ENCODE data around the gene SEPTIN14.

The SEPTIN14 gene

DNA sequence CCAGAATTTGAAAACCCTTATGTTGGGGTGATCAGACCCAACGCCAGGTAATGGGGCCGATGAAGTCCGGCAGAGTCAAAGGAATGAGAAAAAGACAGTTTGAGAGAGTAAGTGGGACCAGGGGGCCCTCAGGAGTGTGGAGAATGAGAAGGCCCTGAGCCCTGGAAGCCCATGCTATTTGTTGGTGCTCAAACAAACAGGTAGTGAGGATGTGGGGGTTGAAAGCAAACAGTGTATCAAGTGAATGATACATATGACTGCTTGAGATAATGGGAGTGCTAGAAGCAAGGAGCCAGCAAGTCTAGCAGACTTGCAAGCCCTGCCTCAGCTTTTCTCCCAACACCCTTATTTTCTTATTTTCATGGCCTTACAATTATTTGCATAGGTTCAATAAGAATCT lies 11.2 kb upstream of the SEPTIN14 start:
- TF ChIP-seq ZBTB7A (IDR thresholded peaks at IDR 0.05; ENCODE audit: low read depth) (no peak), CEBPB (IDR thresholded peaks at IDR 0.05) (no peak), CREB1 (IDR thresholded peaks at IDR 0.05; ENCODE audit: low read depth) (no peak), TEAD4 (IDR thresholded peaks at IDR 0.05) (no peak), YY1 (IDR thresholded peaks at IDR 0.05; ENCODE audit: low read depth) (no peak), TAF1 (IDR thresholded peaks at IDR 0.05; ENCODE audit: low read depth) (no peak), NFIC (IDR thresholded peaks at IDR 0.05) (no peak), TCF12 (IDR thresholded peaks at IDR 0.05; ENCODE audit: low read depth) (no peak), RAD21 (IDR thresholded peaks at IDR 0.05; ENCODE audit: low read depth) (no peak), FOXM1 (IDR thresholded peaks at IDR 0.05; ENCODE audit: borderline replicate concordance, low read depth) (no peak), EGR1 (IDR thresholded peaks at IDR 0.05) (no peak), EP300 (IDR thresholded peaks at IDR 0.05; ENCODE audit: borderline replicate concordance) (no peak)
- TF ChIP-seq, protein P1, sequence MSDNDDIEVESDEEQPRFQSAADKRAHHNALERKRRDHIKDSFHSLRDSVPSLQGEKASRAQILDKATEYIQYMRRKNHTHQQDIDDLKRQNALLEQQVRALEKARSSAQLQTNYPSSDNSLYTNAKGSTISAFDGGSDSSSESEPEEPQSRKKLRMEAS (IDR thresholded peaks at IDR 0.05): no peak
- TF ChIP-seq, protein P2, sequence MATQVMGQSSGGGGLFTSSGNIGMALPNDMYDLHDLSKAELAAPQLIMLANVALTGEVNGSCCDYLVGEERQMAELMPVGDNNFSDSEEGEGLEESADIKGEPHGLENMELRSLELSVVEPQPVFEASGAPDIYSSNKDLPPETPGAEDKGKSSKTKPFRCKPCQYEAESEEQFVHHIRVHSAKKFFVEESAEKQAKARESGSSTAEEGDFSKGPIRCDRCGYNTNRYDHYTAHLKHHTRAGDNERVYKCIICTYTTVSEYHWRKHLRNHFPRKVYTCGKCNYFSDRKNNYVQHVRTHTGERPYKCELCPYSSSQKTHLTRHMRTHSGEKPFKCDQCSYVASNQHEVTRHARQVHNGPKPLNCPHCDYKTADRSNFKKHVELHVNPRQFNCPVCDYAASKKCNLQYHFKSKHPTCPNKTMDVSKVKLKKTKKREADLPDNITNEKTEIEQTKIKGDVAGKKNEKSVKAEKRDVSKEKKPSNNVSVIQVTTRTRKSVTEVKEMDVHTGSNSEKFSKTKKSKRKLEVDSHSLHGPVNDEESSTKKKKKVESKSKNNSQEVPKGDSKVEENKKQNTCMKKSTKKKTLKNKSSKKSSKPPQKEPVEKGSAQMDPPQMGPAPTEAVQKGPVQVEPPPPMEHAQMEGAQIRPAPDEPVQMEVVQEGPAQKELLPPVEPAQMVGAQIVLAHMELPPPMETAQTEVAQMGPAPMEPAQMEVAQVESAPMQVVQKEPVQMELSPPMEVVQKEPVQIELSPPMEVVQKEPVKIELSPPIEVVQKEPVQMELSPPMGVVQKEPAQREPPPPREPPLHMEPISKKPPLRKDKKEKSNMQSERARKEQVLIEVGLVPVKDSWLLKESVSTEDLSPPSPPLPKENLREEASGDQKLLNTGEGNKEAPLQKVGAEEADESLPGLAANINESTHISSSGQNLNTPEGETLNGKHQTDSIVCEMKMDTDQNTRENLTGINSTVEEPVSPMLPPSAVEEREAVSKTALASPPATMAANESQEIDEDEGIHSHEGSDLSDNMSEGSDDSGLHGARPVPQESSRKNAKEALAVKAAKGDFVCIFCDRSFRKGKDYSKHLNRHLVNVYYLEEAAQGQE (IDR thresholded peaks at IDR 0.05; ENCODE audit: low read depth): no peak
- TF ChIP-seq, protein P3, sequence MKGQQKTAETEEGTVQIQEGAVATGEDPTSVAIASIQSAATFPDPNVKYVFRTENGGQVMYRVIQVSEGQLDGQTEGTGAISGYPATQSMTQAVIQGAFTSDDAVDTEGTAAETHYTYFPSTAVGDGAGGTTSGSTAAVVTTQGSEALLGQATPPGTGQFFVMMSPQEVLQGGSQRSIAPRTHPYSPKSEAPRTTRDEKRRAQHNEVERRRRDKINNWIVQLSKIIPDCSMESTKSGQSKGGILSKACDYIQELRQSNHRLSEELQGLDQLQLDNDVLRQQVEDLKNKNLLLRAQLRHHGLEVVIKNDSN (IDR thresholded peaks at IDR 0.05): no peak

DNA sequence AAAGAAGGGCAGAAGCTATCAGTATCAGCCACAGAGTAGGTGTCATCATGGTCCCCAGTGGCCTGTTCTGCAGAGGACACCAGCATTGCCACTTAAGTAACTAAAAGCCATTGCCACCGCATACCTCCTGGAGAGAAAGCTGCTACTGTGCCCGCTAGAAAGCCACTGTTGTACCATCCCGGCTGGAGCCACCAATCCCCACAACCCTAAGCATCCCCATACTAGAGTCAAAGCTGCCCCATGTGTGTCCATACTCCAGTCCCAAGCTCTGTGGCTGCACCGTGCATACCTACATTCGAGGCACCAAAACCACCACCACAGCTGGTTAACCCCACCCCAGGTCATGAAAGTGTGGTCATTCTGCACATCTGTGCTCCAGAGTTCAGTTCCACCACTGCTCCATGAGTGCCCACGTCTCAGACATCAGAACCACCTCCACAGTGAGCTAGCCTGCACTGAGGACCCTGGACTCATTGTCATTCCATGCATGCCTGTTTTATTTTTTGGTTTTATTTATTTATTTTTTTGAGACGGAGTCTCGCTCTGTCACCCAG lies 9.5 kb upstream of the SEPTIN14 start:
- TF ChIP-seq NFIC (IDR thresholded peaks at IDR 0.05) (no peak), TCF12 (IDR thresholded peaks at IDR 0.05; ENCODE audit: low read depth) (no peak), YY1 (IDR thresholded peaks at IDR 0.05; ENCODE audit: low read depth) (no peak), EP300 (IDR thresholded peaks at IDR 0.05; ENCODE audit: borderline replicate concordance) (no peak), CREB1 (IDR thresholded peaks at IDR 0.05; ENCODE audit: low read depth) (no peak)
- TF ChIP-seq, protein P3 (IDR thresholded peaks at IDR 0.05): no peak
- TF ChIP-seq, protein P1 (IDR thresholded peaks at IDR 0.05): no peak
- TF ChIP-seq, protein P2 (IDR thresholded peaks at IDR 0.05; ENCODE audit: low read depth): no peak

DNA sequence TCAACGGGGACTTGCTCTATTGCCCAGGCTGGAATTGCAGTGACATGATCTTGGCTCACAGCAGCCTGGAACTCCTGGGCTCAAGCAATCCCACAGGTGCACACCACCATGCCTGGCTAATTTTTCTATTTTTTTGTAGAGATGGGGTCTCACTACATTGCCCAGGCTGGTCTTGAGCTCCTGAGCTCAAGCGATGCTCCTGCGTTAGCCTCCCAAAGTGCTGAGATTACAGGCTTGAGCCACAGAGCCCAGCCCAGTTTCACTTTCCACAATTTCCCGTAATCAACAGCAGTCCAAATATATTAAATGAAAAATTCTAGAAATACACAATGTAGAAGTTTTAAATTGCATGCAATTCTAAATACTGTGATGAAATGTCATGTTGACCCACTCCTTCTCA lies 24.0 kb downstream of the SEPTIN14 start:
- TF ChIP-seq TEAD4 (IDR thresholded peaks at IDR 0.05) (no peak), CEBPB (IDR thresholded peaks at IDR 0.05) (no peak), EGR1 (IDR thresholded peaks at IDR 0.05) (no peak), NFIC (IDR thresholded peaks at IDR 0.05) (no peak), ZBTB7A (IDR thresholded peaks at IDR 0.05; ENCODE audit: low read depth) (no peak), TCF12 (IDR thresholded peaks at IDR 0.05; ENCODE audit: low read depth) (no peak), TAF1 (IDR thresholded peaks at IDR 0.05; ENCODE audit: low read depth) (no peak), FOXM1 (IDR thresholded peaks at IDR 0.05; ENCODE audit: borderline replicate concordance, low read depth) (no peak), EP300 (IDR thresholded peaks at IDR 0.05; ENCODE audit: borderline replicate concordance) (no peak), YY1 (IDR thresholded peaks at IDR 0.05; ENCODE audit: low read depth) (no peak)
- TF ChIP-seq, protein P1 (IDR thresholded peaks at IDR 0.05): no peak
- TF ChIP-seq, protein P2 (IDR thresholded peaks at IDR 0.05; ENCODE audit: low read depth): no peak
- TF ChIP-seq, protein P3 (IDR thresholded peaks at IDR 0.05): no peak

DNA sequence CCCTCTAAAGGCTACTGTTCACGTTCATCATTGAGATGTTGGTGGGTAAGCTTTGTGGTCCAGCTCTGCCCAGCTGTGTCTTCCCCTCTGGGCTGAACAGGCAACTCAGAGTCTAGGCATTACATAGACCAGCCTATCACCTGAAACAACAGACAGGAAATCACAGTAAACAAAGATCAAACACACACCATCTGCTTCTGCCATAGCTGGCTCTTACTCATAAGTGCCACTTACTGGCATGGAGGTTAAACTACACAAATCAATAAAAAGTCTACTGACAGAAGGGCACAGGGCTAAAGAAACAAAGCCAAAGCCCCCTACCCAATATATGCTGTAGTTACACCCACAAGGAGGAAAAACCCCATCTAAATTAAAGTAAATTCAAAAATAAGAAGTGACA lies 35.0 kb downstream of the SEPTIN14 start:
- TF ChIP-seq CREB1 (IDR thresholded peaks at IDR 0.05; ENCODE audit: low read depth): no peak
- no peak for TF ChIP-seq EP300 (IDR thresholded peaks at IDR 0.05; ENCODE audit: borderline replicate concordance)
- TF ChIP-seq FOXM1 (IDR thresholded peaks at IDR 0.05; ENCODE audit: borderline replicate concordance, low read depth): no peak
- TF ChIP-seq EGR1 (IDR thresholded peaks at IDR 0.05): no peak
- TF ChIP-seq TAF1 (IDR thresholded peaks at IDR 0.05; ENCODE audit: low read depth): no peak
- no peak for TF ChIP-seq CEBPB (IDR thresholded peaks at IDR 0.05)
- TF ChIP-seq ZBTB7A (IDR thresholded peaks at IDR 0.05; ENCODE audit: low read depth): no peak
- TF ChIP-seq RAD21 (IDR thresholded peaks at IDR 0.05; ENCODE audit: low read depth): no peak
- no peak for TF ChIP-seq YY1 (IDR thresholded peaks at IDR 0.05; ENCODE audit: low read depth)
- TF ChIP-seq, protein P3 (IDR thresholded peaks at IDR 0.05): no peak

Measured in Ishikawa (cell line).